ENCODE results near the gene LMO1.

Gene LMO1

DNA sequence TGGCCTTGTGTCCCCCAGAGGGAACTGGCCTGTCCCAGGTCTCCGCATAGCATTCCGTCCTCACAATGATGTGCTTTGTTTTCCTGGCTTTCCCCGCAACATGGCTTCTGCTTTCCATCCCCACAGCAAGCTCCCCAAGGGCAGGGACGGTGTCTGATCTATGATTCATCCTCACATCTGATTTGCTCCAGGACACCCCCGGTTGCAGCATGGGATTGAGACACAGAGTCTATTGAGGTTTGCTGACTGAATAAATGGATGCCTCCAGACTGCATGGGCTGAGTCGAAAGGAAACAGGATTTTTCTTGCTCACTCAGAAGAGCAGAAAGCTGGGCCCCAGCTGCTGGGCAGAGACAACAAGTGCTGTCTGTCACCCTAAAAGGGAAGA is 40.2 kb downstream of the LMO1 start:
- Histone ChIP-seq H3K9ac (ENCODE audit: low read length) (no peak overlapping the region), H3K27me3 (ENCODE audit: low read length) (no peaks in the 10 kb centered on the region), H4K20me1 (ENCODE audit: low read depth, low read length) (no peaks in the 10 kb centered on the region), H2AFZ (ENCODE audit: low read depth, low read length, severe bottlenecking) (no peak overlapping the region), H3K79me2 (ENCODE audit: insufficient read depth, low read length) (no peaks in the 10 kb centered on the region), H3K4me3 (ENCODE audit: insufficient read depth, low read length, poor library complexity, severe bottlenecking) (no peak overlapping the region), H3K9me2 (replicated peaks; ENCODE audit: insufficient read depth, low read length) (no peaks in the 10 kb centered on the region), H3K27ac (ENCODE audit: low read depth, low read length) (no peak overlapping the region), H3F3A (ENCODE audit: insufficient read depth) (no peaks in the 10 kb centered on the region), H3K36me3 (ENCODE audit: low read length) (no peaks in the 10 kb centered on the region), H3K9me3 (ENCODE audit: insufficient read depth, low read length) (no peaks in the 10 kb centered on the region), H3K4me2 (ENCODE audit: low read depth, low read length, poor library complexity, severe bottlenecking) (no peak overlapping the region)
- TF ChIP-seq, protein P1, sequence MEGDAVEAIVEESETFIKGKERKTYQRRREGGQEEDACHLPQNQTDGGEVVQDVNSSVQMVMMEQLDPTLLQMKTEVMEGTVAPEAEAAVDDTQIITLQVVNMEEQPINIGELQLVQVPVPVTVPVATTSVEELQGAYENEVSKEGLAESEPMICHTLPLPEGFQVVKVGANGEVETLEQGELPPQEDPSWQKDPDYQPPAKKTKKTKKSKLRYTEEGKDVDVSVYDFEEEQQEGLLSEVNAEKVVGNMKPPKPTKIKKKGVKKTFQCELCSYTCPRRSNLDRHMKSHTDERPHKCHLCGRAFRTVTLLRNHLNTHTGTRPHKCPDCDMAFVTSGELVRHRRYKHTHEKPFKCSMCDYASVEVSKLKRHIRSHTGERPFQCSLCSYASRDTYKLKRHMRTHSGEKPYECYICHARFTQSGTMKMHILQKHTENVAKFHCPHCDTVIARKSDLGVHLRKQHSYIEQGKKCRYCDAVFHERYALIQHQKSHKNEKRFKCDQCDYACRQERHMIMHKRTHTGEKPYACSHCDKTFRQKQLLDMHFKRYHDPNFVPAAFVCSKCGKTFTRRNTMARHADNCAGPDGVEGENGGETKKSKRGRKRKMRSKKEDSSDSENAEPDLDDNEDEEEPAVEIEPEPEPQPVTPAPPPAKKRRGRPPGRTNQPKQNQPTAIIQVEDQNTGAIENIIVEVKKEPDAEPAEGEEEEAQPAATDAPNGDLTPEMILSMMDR (IDR thresholded peaks at IDR 0.05; ENCODE audit: insufficient read depth, low read length, poor library complexity, severe bottlenecking), result no peak
- TF ChIP-seq EZH2phosphoT487 (conservative IDR thresholded peaks at IDR 0.05; ENCODE audit: low read length), result no peak

DNA sequence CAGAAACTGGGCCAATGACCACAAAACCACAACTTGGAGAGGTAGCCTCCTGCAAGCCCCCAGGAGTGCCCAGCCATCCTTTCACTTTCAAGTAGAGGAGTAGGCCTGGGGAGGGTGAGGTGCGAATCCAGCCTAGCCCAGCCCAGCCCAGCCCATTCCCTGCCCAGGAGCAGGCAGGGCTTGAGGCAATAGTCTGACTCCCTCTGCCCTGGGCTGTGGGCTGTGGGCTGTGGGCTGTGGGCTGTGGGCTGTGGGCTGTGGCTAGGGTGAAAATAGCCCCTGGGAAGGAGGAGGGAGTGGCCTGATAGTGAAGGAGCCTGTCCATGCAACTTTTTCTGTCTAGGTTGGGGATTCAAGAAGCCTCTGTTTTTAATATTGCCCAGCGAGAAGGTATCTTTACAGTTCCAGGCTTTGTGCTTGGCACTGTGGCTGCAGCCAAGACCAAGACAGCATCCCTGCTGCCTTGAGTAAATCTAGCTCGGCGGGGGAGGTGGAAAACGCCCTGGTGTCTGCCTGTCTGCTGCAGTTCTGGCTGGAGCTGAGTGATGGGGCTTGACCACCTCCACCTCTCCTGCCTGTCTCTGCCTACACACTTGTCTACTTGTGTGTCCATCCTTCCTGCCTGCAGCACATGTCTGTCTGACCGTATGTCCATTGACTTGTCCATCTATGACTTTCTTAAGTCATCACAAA is 40.7 kb downstream of the LMO1 start:
- H3K79me2 ChIP-seq (ENCODE audit: insufficient read depth, low read length), result no peaks in the 10 kb centered on the region
- H3F3A ChIP-seq (ENCODE audit: insufficient read depth), result no peaks in the 10 kb centered on the region
- H3K9me2 ChIP-seq (replicated peaks; ENCODE audit: insufficient read depth, low read length), result no peaks in the 10 kb centered on the region
- no peak overlapping the region for H3K9ac ChIP-seq (ENCODE audit: low read length)
- no peaks in the 10 kb centered on the region for H3K9me3 ChIP-seq (ENCODE audit: insufficient read depth, low read length)
- no peak overlapping the region for H3K4me3 ChIP-seq (ENCODE audit: insufficient read depth, low read length, poor library complexity, severe bottlenecking)
- no peak overlapping the region for H3K4me2 ChIP-seq (ENCODE audit: low read depth, low read length, poor library complexity, severe bottlenecking)
- H3K27ac ChIP-seq (ENCODE audit: low read depth, low read length), result no peak overlapping the region
- TF ChIP-seq EZH2phosphoT487 (conservative IDR thresholded peaks at IDR 0.05; ENCODE audit: low read length), result no peak
- TF ChIP-seq, protein P1 (IDR thresholded peaks at IDR 0.05; ENCODE audit: insufficient read depth, low read length, poor library complexity, severe bottlenecking), result no peak
- H2AFZ ChIP-seq (ENCODE audit: low read depth, low read length, severe bottlenecking), result no peak overlapping the region
- no peaks in the 10 kb centered on the region for H4K20me1 ChIP-seq (ENCODE audit: low read depth, low read length)
- no peaks in the 10 kb centered on the region for H3K36me3 ChIP-seq (ENCODE audit: low read length)
- H3K27me3 ChIP-seq (ENCODE audit: low read length), result no peaks in the 10 kb centered on the region

DNA sequence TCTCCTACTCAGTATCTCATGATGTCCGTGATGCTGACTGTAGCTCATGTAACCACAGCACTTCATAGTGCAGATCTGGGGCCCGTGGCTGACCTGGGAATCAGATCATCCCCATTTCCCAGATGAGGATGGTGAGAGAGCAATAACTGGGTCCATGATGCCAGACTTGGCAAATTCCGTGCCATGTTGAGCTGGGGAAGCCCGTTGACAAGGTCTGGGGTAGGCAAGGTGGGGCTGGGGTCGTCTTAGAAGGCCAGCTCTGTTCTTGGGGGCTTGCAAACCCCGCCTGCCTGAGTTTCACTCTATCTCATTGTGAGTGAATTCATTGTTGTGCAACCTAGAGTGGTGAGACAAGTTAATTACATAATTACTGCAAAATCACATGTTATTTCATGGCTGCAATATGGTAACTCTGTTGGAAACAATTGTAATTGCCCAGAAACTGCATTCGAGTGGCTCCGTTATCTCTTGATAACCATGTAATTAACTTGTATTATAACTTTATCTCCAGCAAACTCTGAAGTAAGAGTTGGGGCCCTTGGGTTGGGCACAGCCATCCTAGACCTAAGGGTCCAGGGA is 41.7 kb downstream of the LMO1 start:
- no peak overlapping the region for H3K4me3 ChIP-seq (ENCODE audit: insufficient read depth, low read length, poor library complexity, severe bottlenecking)
- H3K4me2 ChIP-seq (ENCODE audit: low read depth, low read length, poor library complexity, severe bottlenecking), result no peak overlapping the region
- no peaks in the 10 kb centered on the region for H3K9me3 ChIP-seq (ENCODE audit: insufficient read depth, low read length)
- no peaks in the 10 kb centered on the region for H3F3A ChIP-seq (ENCODE audit: insufficient read depth)
- no peak overlapping the region for H2AFZ ChIP-seq (ENCODE audit: low read depth, low read length, severe bottlenecking)
- no peak for TF ChIP-seq EZH2phosphoT487 (conservative IDR thresholded peaks at IDR 0.05; ENCODE audit: low read length)
- TF ChIP-seq, protein P1 (IDR thresholded peaks at IDR 0.05; ENCODE audit: insufficient read depth, low read length, poor library complexity, severe bottlenecking), result no peak
- no peaks in the 10 kb centered on the region for H3K9me2 ChIP-seq (replicated peaks; ENCODE audit: insufficient read depth, low read length)
- no peaks in the 10 kb centered on the region for H3K36me3 ChIP-seq (ENCODE audit: low read length)
- no peak overlapping the region for H3K27ac ChIP-seq (ENCODE audit: low read depth, low read length)
- no peaks in the 10 kb centered on the region for H4K20me1 ChIP-seq (ENCODE audit: low read depth, low read length)
- H3K9ac ChIP-seq (ENCODE audit: low read length), result no peak overlapping the region
- H3K27me3 ChIP-seq (ENCODE audit: low read length), result no peaks in the 10 kb centered on the region
- H3K79me2 ChIP-seq (ENCODE audit: insufficient read depth, low read length), result no peaks in the 10 kb centered on the region
